ENCODE results near the gene NRXN3. TPM values are rescaled to one million over a fixed set of nuclear protein-coding genes. Genes with fewer than 3 reads are reported as not detected.

Gene NRXN3
- total RNA-seq, 1 donor: 2.5 TPM

DNA sequence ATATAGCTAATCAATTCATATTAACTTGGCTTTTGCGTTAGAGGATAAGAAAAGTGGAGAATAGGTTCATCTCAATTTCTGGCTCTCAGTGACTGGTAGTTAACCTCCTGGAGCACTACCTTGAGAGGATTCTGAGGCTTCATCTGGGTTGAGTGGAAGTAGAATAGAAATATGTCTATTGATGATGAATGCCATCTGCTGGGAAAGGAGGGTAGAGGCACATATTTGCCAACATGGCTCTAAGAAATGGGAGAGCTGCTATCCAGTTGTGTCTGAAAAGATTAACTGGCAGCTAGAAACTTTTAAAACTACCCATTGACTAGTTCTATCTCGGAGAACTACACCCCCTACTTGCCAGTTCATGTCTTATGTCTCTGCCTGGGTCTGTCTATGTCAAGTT lies 530.1 kb downstream of the NRXN3 start:
- H3K9me3 ChIP-seq (ENCODE audit: low read depth, low read length): no peaks in the 10 kb centered on the region
- no peaks in the 10 kb centered on the region for H3K36me3 ChIP-seq (ENCODE audit: insufficient read depth, low read length)
- H2AFZ ChIP-seq (ENCODE audit: low read length): no peak overlapping the region
- H4K20me1 ChIP-seq (ENCODE audit: insufficient read depth, low read length): no peaks in the 10 kb centered on the region
- no peak overlapping the region for H3K4me2 ChIP-seq (ENCODE audit: insufficient read depth, low read length)
- no peak overlapping the region for H3K27ac ChIP-seq (ENCODE audit: low read depth, low read length)
- no peaks in the 10 kb centered on the region for H3K27me3 ChIP-seq (ENCODE audit: insufficient read depth, low read length)
- no peaks in the 10 kb centered on the region for H3K79me2 ChIP-seq (ENCODE audit: insufficient read depth, low read length)
- DNase-seq (ENCODE audit: insufficient read length, low spot score, missing footprints): no peak
- H3K4me1 ChIP-seq (ENCODE audit: insufficient read depth, low read length): no peaks in the 10 kb centered on the region
- H3K4me3 ChIP-seq (ENCODE audit: insufficient read depth, low read length): no peak overlapping the region
- TF ChIP-seq, protein P1, sequence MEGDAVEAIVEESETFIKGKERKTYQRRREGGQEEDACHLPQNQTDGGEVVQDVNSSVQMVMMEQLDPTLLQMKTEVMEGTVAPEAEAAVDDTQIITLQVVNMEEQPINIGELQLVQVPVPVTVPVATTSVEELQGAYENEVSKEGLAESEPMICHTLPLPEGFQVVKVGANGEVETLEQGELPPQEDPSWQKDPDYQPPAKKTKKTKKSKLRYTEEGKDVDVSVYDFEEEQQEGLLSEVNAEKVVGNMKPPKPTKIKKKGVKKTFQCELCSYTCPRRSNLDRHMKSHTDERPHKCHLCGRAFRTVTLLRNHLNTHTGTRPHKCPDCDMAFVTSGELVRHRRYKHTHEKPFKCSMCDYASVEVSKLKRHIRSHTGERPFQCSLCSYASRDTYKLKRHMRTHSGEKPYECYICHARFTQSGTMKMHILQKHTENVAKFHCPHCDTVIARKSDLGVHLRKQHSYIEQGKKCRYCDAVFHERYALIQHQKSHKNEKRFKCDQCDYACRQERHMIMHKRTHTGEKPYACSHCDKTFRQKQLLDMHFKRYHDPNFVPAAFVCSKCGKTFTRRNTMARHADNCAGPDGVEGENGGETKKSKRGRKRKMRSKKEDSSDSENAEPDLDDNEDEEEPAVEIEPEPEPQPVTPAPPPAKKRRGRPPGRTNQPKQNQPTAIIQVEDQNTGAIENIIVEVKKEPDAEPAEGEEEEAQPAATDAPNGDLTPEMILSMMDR (IDR thresholded peaks at IDR 0.05; ENCODE audit: extremely low read depth, low read depth, low read length): peak; percentile 23

GRCh38 chr14:78701246-78701645 lies 531.1 kb downstream of the NRXN3 start:
- no peaks in the 10 kb centered on the region for H4K20me1 ChIP-seq (ENCODE audit: insufficient read depth, low read length)
- no peak overlapping the region for H3K4me2 ChIP-seq (ENCODE audit: insufficient read depth, low read length)
- TF ChIP-seq, protein P1 (IDR thresholded peaks at IDR 0.05; ENCODE audit: extremely low read depth, low read depth, low read length): no peak

DNA sequence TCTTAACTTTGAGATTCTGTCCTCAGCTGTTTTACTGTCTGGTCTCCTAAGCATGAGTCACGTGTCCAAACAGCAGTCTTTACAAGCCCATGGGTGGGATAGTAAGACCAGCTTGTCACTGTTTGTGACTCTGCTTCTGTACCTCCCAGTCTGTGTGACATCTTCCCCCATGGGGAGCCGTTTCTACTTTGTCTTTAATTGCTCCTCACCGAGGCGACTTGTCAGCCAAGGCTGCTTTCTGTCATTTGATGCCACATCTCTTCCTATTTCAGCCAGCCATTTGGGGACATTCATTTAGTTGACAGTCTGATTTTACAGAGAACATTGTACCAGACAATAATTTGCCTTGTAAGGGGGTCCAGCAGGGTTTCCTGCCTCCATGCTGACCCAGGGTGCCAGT lies 534.8 kb downstream of the NRXN3 start:
- H4K20me1 ChIP-seq (ENCODE audit: insufficient read depth, low read length): no peaks in the 10 kb centered on the region
- no peak for DNase-seq (ENCODE audit: insufficient read length, low spot score, missing footprints)
- no peak overlapping the region for H3K4me2 ChIP-seq (ENCODE audit: insufficient read depth, low read length)
- H3K4me1 ChIP-seq (ENCODE audit: insufficient read depth, low read length): no peaks in the 10 kb centered on the region
- H3K79me2 ChIP-seq (ENCODE audit: insufficient read depth, low read length): no peaks in the 10 kb centered on the region
- no peak overlapping the region for H3K4me3 ChIP-seq (ENCODE audit: insufficient read depth, low read length)
- no peak overlapping the region for H3K27ac ChIP-seq (ENCODE audit: low read depth, low read length)
- no peaks in the 10 kb centered on the region for H3K9me3 ChIP-seq (ENCODE audit: low read depth, low read length)
- TF ChIP-seq, protein P1 (IDR thresholded peaks at IDR 0.05; ENCODE audit: extremely low read depth, low read depth, low read length): no peak
- no peak overlapping the region for H2AFZ ChIP-seq (ENCODE audit: low read length)
- H3K27me3 ChIP-seq (ENCODE audit: insufficient read depth, low read length): no peaks in the 10 kb centered on the region
- H3K36me3 ChIP-seq (ENCODE audit: insufficient read depth, low read length): no peaks in the 10 kb centered on the region

More at GRCh38 chr14:78701246-78701645, 531.1 kb downstream of the NRXN3 start:
- H3K4me3 ChIP-seq (ENCODE audit: insufficient read depth, low read length): no peak overlapping the region
- no peaks in the 10 kb centered on the region for H3K9me3 ChIP-seq (ENCODE audit: low read depth, low read length)
- no peak overlapping the region for H2AFZ ChIP-seq (ENCODE audit: low read length)
- DNase-seq (ENCODE audit: insufficient read length, low spot score, missing footprints): peak; percentile 50
- H3K36me3 ChIP-seq (ENCODE audit: insufficient read depth, low read length): no peaks in the 10 kb centered on the region
- H3K4me1 ChIP-seq (ENCODE audit: insufficient read depth, low read length): no peaks in the 10 kb centered on the region
- no peaks in the 10 kb centered on the region for H3K79me2 ChIP-seq (ENCODE audit: insufficient read depth, low read length)
- no peaks in the 10 kb centered on the region for H3K27me3 ChIP-seq (ENCODE audit: insufficient read depth, low read length)
- H3K27ac ChIP-seq (ENCODE audit: low read depth, low read length): no peak overlapping the region

GRCh38 chr14:78705989-78706388 lies 535.8 kb downstream of the NRXN3 start:
- Histone ChIP-seq H3K4me1 (ENCODE audit: insufficient read depth, low read length) (no peaks in the 10 kb centered on the region), H3K4me3 (ENCODE audit: insufficient read depth, low read length) (no peak overlapping the region), H3K79me2 (ENCODE audit: insufficient read depth, low read length) (no peaks in the 10 kb centered on the region), H3K36me3 (ENCODE audit: insufficient read depth, low read length) (no peaks in the 10 kb centered on the region), H3K27me3 (ENCODE audit: insufficient read depth, low read length) (no peaks in the 10 kb centered on the region), H3K9me3 (ENCODE audit: low read depth, low read length) (no peaks in the 10 kb centered on the region), H3K4me2 (ENCODE audit: insufficient read depth, low read length) (no peak overlapping the region), H2AFZ (ENCODE audit: low read length) (no peak overlapping the region), H3K27ac (ENCODE audit: low read depth, low read length) (no peak overlapping the region), H4K20me1 (ENCODE audit: insufficient read depth, low read length) (no peaks in the 10 kb centered on the region)
- no peak for DNase-seq (ENCODE audit: insufficient read length, low spot score, missing footprints)
- TF ChIP-seq, protein P1 (IDR thresholded peaks at IDR 0.05; ENCODE audit: extremely low read depth, low read depth, low read length): no peak

Data from osteoblast (primary cell).